ENCODE data around the gene LPP.

Gene LPP

DNA sequence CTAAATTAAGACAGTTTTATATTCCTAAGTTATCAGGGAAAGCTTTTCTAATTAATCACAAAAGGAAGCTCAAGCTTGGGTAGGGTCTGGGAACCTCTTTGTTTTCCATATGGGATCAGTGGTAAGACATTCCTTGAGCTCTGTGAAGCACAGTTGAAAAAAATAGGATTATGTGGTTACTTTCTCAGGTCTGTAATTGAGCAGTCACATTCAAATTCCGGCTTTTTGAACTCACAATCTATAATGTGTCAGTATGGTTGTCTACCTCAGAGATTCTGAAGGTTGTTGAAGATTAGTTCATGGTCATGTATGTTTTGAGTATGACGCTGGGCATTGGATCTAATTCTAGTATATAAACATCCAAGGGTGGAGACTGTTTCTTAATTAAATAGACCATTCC is 364.5 kb downstream of the LPP start:
- no peak overlapping the region for H3K4me3 ChIP-seq (ENCODE audit: severe bottlenecking)
- TF ChIP-seq, protein P1, sequence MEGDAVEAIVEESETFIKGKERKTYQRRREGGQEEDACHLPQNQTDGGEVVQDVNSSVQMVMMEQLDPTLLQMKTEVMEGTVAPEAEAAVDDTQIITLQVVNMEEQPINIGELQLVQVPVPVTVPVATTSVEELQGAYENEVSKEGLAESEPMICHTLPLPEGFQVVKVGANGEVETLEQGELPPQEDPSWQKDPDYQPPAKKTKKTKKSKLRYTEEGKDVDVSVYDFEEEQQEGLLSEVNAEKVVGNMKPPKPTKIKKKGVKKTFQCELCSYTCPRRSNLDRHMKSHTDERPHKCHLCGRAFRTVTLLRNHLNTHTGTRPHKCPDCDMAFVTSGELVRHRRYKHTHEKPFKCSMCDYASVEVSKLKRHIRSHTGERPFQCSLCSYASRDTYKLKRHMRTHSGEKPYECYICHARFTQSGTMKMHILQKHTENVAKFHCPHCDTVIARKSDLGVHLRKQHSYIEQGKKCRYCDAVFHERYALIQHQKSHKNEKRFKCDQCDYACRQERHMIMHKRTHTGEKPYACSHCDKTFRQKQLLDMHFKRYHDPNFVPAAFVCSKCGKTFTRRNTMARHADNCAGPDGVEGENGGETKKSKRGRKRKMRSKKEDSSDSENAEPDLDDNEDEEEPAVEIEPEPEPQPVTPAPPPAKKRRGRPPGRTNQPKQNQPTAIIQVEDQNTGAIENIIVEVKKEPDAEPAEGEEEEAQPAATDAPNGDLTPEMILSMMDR (IDR thresholded peaks at IDR 0.05; ENCODE audit: poor library complexity, severe bottlenecking): no peak
- H3K9me3 ChIP-seq (ENCODE audit: severe bottlenecking): no peaks in the 10 kb centered on the region
- no peak overlapping the region for H3K27ac ChIP-seq (ENCODE audit: poor library complexity, severe bottlenecking)
- ATAC-seq (ENCODE audit: low read depth) (no peak), DNase-seq (ENCODE audit: low spot score) (no peak)
- no peaks in the 10 kb centered on the region for H3K4me1 ChIP-seq (ENCODE audit: insufficient read depth, poor library complexity, severe bottlenecking)
- no peaks in the 10 kb centered on the region for H3K27me3 ChIP-seq (ENCODE audit: insufficient read depth, poor library complexity, severe bottlenecking)
- no peaks in the 10 kb centered on the region for H3K36me3 ChIP-seq (ENCODE audit: low read depth)

DNA sequence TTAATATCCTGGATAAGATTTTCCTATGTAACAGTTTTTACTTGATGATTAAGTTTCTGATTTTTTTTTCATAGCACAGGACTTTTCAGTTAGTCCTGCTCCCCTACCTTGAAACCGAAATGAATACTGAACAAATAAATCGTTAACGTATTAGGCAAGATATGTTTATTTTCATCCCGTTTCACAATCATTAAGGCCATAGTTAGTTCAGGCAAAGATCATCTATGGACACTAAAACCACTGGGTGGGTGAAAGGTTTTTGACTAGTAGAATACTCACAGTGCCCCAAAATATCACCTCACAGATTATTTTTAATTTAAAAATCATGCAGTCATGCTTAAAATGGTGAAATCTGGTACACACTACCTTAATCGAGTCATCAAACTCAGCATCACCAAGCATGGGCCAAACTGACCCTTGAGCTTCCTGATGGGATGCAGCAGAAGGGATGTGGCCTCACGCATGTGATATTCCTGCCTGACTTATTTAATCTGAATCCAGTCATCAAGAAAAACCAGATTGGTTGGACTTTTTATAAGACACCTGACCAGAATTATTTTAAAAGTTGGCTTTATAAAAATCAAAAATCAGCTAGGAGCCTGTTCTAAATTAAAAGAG is 365.0 kb downstream of the LPP start:
- TF ChIP-seq, protein P1 (IDR thresholded peaks at IDR 0.05; ENCODE audit: poor library complexity, severe bottlenecking): no peak
- no peaks in the 10 kb centered on the region for H3K4me1 ChIP-seq (ENCODE audit: insufficient read depth, poor library complexity, severe bottlenecking)
- H3K27ac ChIP-seq (ENCODE audit: poor library complexity, severe bottlenecking): no peak overlapping the region
- DNase-seq (ENCODE audit: low spot score): no peak
- no peak overlapping the region for H3K4me3 ChIP-seq (ENCODE audit: severe bottlenecking)
- no peaks in the 10 kb centered on the region for H3K27me3 ChIP-seq (ENCODE audit: insufficient read depth, poor library complexity, severe bottlenecking)
- no peaks in the 10 kb centered on the region for H3K9me3 ChIP-seq (ENCODE audit: severe bottlenecking)
- H3K36me3 ChIP-seq (ENCODE audit: low read depth): no peaks in the 10 kb centered on the region
- no peak for ATAC-seq (ENCODE audit: low read depth)

DNA sequence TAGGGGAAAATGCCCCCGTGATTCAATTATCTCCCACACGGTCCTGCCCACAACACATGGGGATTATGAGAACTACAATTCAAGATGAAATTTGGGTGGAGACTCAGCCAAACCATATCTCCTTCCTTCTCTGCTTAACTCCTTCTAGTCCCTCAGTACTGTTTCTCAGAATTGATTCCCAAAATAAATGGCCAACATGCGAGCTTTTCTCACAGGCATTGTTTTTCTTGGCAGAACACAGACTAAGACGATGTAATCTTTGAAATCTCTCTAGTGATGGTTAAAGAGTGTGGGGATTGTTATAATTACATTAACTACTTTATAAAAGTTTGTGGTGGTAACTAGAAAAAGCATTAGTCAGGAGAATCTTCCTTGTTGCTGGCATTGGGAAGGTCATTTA is 366.5 kb downstream of the LPP start:
- no peak overlapping the region for H3K4me3 ChIP-seq (ENCODE audit: severe bottlenecking)
- DNase-seq (ENCODE audit: low spot score) (no peak), ATAC-seq (ENCODE audit: low read depth) (no peak)
- TF ChIP-seq, protein P1 (IDR thresholded peaks at IDR 0.05; ENCODE audit: poor library complexity, severe bottlenecking): no peak
- H3K9me3 ChIP-seq (ENCODE audit: severe bottlenecking): no peaks in the 10 kb centered on the region
- no peak overlapping the region for H3K27ac ChIP-seq (ENCODE audit: poor library complexity, severe bottlenecking)
- no peaks in the 10 kb centered on the region for H3K4me1 ChIP-seq (ENCODE audit: insufficient read depth, poor library complexity, severe bottlenecking)
- no peaks in the 10 kb centered on the region for H3K27me3 ChIP-seq (ENCODE audit: insufficient read depth, poor library complexity, severe bottlenecking)
- no peaks in the 10 kb centered on the region for H3K36me3 ChIP-seq (ENCODE audit: low read depth)

DNA sequence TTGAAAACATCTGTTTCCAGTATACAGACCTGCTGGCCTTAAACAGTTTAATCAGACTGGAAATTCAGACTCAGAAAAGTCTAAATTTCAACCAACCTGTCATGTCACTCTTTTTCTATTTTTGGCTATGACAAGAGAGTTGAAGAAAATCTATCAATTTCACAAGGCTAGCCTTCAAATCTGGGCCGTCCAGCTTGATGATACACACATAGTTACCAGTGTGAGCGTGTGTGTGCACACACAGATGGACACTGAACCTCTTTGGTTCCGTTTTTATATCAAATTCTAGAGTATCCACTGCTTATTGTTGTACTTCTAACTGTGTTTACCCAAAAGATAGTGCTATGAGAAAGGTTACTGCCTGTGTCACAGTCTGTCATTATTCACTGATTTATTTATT is 368.2 kb downstream of the LPP start:
- no peaks in the 10 kb centered on the region for H3K36me3 ChIP-seq (ENCODE audit: low read depth)
- no peaks in the 10 kb centered on the region for H3K9me3 ChIP-seq (ENCODE audit: severe bottlenecking)
- no peak overlapping the region for H3K4me3 ChIP-seq (ENCODE audit: severe bottlenecking)
- no peak overlapping the region for H3K27ac ChIP-seq (ENCODE audit: poor library complexity, severe bottlenecking)
- H3K27me3 ChIP-seq (ENCODE audit: insufficient read depth, poor library complexity, severe bottlenecking): no peaks in the 10 kb centered on the region
- ATAC-seq (ENCODE audit: low read depth): no peak
- TF ChIP-seq, protein P1 (IDR thresholded peaks at IDR 0.05; ENCODE audit: poor library complexity, severe bottlenecking): no peak
- no peak for DNase-seq (ENCODE audit: low spot score)
- H3K4me1 ChIP-seq (ENCODE audit: insufficient read depth, poor library complexity, severe bottlenecking): no peaks in the 10 kb centered on the region

DNA sequence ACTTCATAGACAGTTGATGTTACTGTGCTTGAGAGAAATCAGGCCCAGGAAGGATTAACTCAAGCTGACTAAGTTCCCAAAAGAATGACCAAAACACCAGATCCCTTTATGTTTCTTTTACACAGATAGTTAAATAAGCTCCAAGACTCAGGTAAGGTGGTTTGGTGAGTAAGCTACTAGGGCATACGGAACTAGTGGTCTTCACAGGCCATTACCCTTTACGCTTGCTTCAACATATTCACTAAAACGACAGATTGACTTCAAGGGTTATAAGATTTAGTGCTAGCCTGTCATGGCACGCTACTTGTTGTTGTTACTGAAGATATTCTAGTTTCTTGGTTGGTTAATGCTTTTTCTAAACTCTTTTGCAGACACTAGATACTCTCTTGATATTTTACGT is 369.3 kb downstream of the LPP start:
- Histone ChIP-seq H3K4me3 (ENCODE audit: severe bottlenecking) (no peak overlapping the region), H3K9me3 (ENCODE audit: severe bottlenecking) (no peaks in the 10 kb centered on the region), H3K4me1 (ENCODE audit: insufficient read depth, poor library complexity, severe bottlenecking) (peaks cover 11% of the 10 kb centered on the region), H3K27me3 (ENCODE audit: insufficient read depth, poor library complexity, severe bottlenecking) (no peaks in the 10 kb centered on the region), H3K36me3 (ENCODE audit: low read depth) (no peaks in the 10 kb centered on the region), H3K27ac (ENCODE audit: poor library complexity, severe bottlenecking) (no peak overlapping the region)
- DNase-seq (ENCODE audit: low spot score) (no peak), ATAC-seq (ENCODE audit: low read depth) (no peak)
- TF ChIP-seq, protein P1 (IDR thresholded peaks at IDR 0.05; ENCODE audit: poor library complexity, severe bottlenecking): no peak
